ENCODE measurements around the gene UGGT2. TPM values are rescaled to one million over a fixed set of nuclear protein-coding genes. Genes with fewer than 3 reads are reported as not detected.

Gene UGGT2
- polyA plus RNA-seq, 2 of the 4 experiments (the other 2 are of a cell fraction): 10.3 to 27.9 TPM

- H3K9me3 ChIP-seq: no peaks in the 10 kb centered on the region
- no peaks in the 10 kb centered on the region for H3K4me1 ChIP-seq
- FAIRE-seq (no peak), ATAC-seq (no peak), DNase-seq (ENCODE audit: low read depth in 1 of 2, low spot score in 1 of 2) (no peak)
- ChIA-PET POLR2A (no interaction called here), CTCF (interaction anchor here (2.0 kb wide), 1 partner anchor 12 kb away, joined by 6 read pairs; no protein-coding TSS in a partner anchor)
- H3K4me3 ChIP-seq: no peak overlapping the region
- H3K4me2 ChIP-seq: no peak overlapping the region
- TF ChIP-seq GATA3 (IDR thresholded peaks at IDR 0.05; ENCODE audit: borderline replicate concordance) (no peak), RFX5 (IDR thresholded peaks at IDR 0.05) (no peak), NFE2L2 (conservative IDR thresholded peaks at IDR 0.05; ENCODE audit: low read length) (no peak), SMC3 (IDR thresholded peaks at IDR 0.05) (no peak), BCL3 (IDR thresholded peaks at IDR 0.05) (no peak), E2F6 (IDR thresholded peaks at IDR 0.05; ENCODE audit: borderline replicate concordance, low read depth) (no peak), HOXB5 (CRISPR knock-in tag; IDR thresholded peaks at IDR 0.05) (no peak), CTCF (IDR thresholded peaks at IDR 0.05) (no peak), PHF8 (IDR thresholded peaks at IDR 0.05; ENCODE audit: borderline replicate concordance, low read depth) (no peak), EP300 (IDR thresholded peaks at IDR 0.05) (no peak), CEBPB (IDR thresholded peaks at IDR 0.05) (no peak)
- no peak overlapping the region for H3K27ac ChIP-seq
Measured at GRCh38 chr13:96082640-96083039, 29.4 kb upstream of the UGGT2 start.

- CTCF ChIA-PET: interaction anchor here (2.0 kb wide), 1 partner anchor 11 kb away, joined by 6 read pairs; no protein-coding TSS in a partner anchor
Measured at GRCh38 chr13:96081888-96082287, 28.7 kb upstream of the UGGT2 start.

GRCh38 chr13:96080676-96081075 is 27.5 kb upstream of the UGGT2 start:
- FAIRE-seq: no peak
- Histone ChIP-seq H3K4me3 (no peak overlapping the region), H3K9me3 (no peaks in the 10 kb centered on the region), H3K27ac (no peak overlapping the region), H3K4me2 (no peak overlapping the region), H3K4me1 (no peaks in the 10 kb centered on the region)
- CTCF ChIA-PET: interaction anchor here (0.7 to 2.0 kb wide), 2 partner anchors 10 to 61 kb away, joined by 3 to 6 read pairs; no protein-coding TSS in a partner anchor
- POLR2A ChIA-PET: no interaction called here
- no peak for DNase-seq (ENCODE audit: low read depth in 1 of 2, low spot score in 1 of 2)
- 55% methylated on average over 5 of the region's 5 CpGs for WGBS (ENCODE audit: missing lambda C conversion rate)
- no peak for ATAC-seq
- TF ChIP-seq E2F6 (IDR thresholded peaks at IDR 0.05; ENCODE audit: borderline replicate concordance, low read depth): no peak
- TF ChIP-seq SREBF2 (IDR thresholded peaks at IDR 0.05): no peak
- no peak for TF ChIP-seq CBX2 (IDR thresholded peaks at IDR 0.05; ENCODE audit: borderline replicate concordance, low read depth)
- no peak for TF ChIP-seq HMGXB4 (CRISPR knock-in tag; IDR thresholded peaks at IDR 0.05; ENCODE audit: borderline replicate concordance)
- TF ChIP-seq ZFP36 (IDR thresholded peaks at IDR 0.05; ENCODE audit: borderline replicate concordance, partially characterized antibody): no peak
- no peak for TF ChIP-seq ELK1 (IDR thresholded peaks at IDR 0.05; ENCODE audit: low read depth, low read length)
- no peak for TF ChIP-seq MAZ (IDR thresholded peaks at IDR 0.05; ENCODE audit: borderline replicate concordance, low read depth, low read length)
- no peak for TF ChIP-seq REST (IDR thresholded peaks at IDR 0.05)
- no peak for TF ChIP-seq EHMT2 (IDR thresholded peaks at IDR 0.05; ENCODE audit: low read depth)
- no peak for TF ChIP-seq PHF8 (IDR thresholded peaks at IDR 0.05; ENCODE audit: borderline replicate concordance, low read depth)
- TF ChIP-seq MAFK (IDR thresholded peaks at IDR 0.05; ENCODE audit: partially characterized antibody): no peak
- no peak for TF ChIP-seq POLR2A (IDR thresholded peaks at IDR 0.05; ENCODE audit: low read length)

More at GRCh38 chr13:96081888-96082287, 28.7 kb upstream of the UGGT2 start:
- WGBS (ENCODE audit: missing lambda C conversion rate): 2% methylated on average over 2 of the region's 2 CpGs
- Histone ChIP-seq H3K4me2 (no peak overlapping the region), H3K27ac (no peak overlapping the region), H3K4me3 (no peak overlapping the region), H3K4me1 (no peaks in the 10 kb centered on the region), H3K9me3 (no peaks in the 10 kb centered on the region)
- FAIRE-seq (no peak), DNase-seq (ENCODE audit: low read depth in 1 of 2, low spot score in 1 of 2) (no peak), ATAC-seq (no peak)
- no peak for TF ChIP-seq JUNB (IDR thresholded peaks at IDR 0.05)
- TF ChIP-seq ZSCAN20 (CRISPR knock-in tag; IDR thresholded peaks at IDR 0.05): no peak
- TF ChIP-seq JUN (IDR thresholded peaks at IDR 0.05): no peak
- POLR2A ChIA-PET: no interaction called here

Measured in A549 (cell line).